Renal cortex interstitium (tissue), 11 donors: ENCODE results near the gene PLEKHF1. TPM values are rescaled to one million over a fixed set of nuclear protein-coding genes. Genes with fewer than 3 reads are reported as not detected.
"Not testable (repeated sequence)": the region's sequence is repeated elsewhere in the genome, so short reads cannot be mapped to it uniquely, and the experiment has no call there.

Experiments used
- DNase-seq, 11 donors: peaks; one replicate each; pipeline ENCODE4 v3.0.0-alpha.2; 2013; ENCODE audit warnings: low read depth in 9 of 11, low spot score in 4 of 11; ENCODE audit errors: extremely low read depth in 1 of 11
- polyA plus RNA-seq, 3 donors: library from polyadenylated mRNA; unstranded; fragments of 120-200 nt; gene quantifications; one replicate each; pipeline ENCODE4 v1.2.1, GENCODE V29; 2013; ENCODE audit not compliant: insufficient read length in 3 of 3

The PLEKHF1 gene
- polyA plus RNA-seq, 3 donors, result 1.3 to 2.1 (median 2.0) TPM

- no peak for DNase-seq
These were observed 22.9 kb downstream of the PLEKHF1 start for GRCh38 chr19:29687897-29688728.

GRCh38 chr19:29690842-29691241 lies 25.6 kb downstream of the PLEKHF1 start:
- DNase-seq, result no peak

- DNase-seq, result no peak
These were observed 28.9 kb downstream of the PLEKHF1 start for GRCh38 chr19:29694161-29694560.

GRCh38 chr19:29694669-29695627 lies 29.7 kb downstream of the PLEKHF1 start:
- DNase-seq, result peak in 4 of 11 donors; percentile 53 to 67 (median 60)

GRCh38 chr19:29695765-29696564 lies 30.7 kb downstream of the PLEKHF1 start:
- DNase-seq, result no peak

- no peak for DNase-seq
These were observed 31.2 kb downstream of the PLEKHF1 start for GRCh38 chr19:29696565-29696846.

GRCh38 chr19:29697523-29698261 lies 32.4 kb downstream of the PLEKHF1 start:
- DNase-seq, result no peak

- no peak for DNase-seq
These were observed 34.6 kb downstream of the PLEKHF1 start for GRCh38 chr19:29699861-29700260.

- DNase-seq, result no peak
These were observed 35.2 kb downstream of the PLEKHF1 start for GRCh38 chr19:29700498-29700897.

GRCh38 chr19:29702161-29702962 lies 37.1 kb downstream of the PLEKHF1 start:
- no peak for DNase-seq

GRCh38 chr19:29702963-29703320 lies 37.7 kb downstream of the PLEKHF1 start:
- no peak for DNase-seq

GRCh38 chr19:29704562-29705558 lies 39.6 kb downstream of the PLEKHF1 start:
- DNase-seq, result no peak

GRCh38 chr19:29705706-29706105 lies 40.4 kb downstream of the PLEKHF1 start:
- DNase-seq, result no peak

- DNase-seq, result no peak
These were observed 41.4 kb downstream of the PLEKHF1 start for GRCh38 chr19:29706635-29707034.

- DNase-seq, result no peak
These were observed 43.5 kb downstream of the PLEKHF1 start for GRCh38 chr19:29708554-29709439.

- DNase-seq, result not testable (repeated sequence)
These were observed 44.2 kb downstream of the PLEKHF1 start for GRCh38 chr19:29709440-29709798.
